ENCODE data around the gene TEAD4.

DNA sequence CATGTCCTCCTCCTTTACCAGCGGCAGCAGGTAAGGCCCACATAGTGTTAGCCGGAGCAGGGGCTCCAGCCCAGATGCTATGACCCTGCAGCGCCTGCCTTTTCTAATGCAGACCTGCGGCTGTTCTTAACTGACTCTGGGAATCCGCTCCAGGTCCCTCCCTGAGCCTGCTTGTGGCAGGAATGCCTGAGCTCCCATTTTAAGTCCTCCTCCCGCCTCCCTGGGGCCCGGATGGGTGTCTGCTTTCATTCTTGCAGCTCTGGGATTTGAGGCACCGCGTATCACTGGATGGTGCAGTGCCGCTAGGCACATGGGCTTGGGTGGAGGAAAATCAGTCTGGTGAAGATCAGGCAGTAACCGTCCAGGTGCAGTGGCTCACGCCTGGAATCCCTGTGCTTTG, 125.5 kb downstream of the TEAD4 start:
- TF ChIP-seq, protein P1, sequence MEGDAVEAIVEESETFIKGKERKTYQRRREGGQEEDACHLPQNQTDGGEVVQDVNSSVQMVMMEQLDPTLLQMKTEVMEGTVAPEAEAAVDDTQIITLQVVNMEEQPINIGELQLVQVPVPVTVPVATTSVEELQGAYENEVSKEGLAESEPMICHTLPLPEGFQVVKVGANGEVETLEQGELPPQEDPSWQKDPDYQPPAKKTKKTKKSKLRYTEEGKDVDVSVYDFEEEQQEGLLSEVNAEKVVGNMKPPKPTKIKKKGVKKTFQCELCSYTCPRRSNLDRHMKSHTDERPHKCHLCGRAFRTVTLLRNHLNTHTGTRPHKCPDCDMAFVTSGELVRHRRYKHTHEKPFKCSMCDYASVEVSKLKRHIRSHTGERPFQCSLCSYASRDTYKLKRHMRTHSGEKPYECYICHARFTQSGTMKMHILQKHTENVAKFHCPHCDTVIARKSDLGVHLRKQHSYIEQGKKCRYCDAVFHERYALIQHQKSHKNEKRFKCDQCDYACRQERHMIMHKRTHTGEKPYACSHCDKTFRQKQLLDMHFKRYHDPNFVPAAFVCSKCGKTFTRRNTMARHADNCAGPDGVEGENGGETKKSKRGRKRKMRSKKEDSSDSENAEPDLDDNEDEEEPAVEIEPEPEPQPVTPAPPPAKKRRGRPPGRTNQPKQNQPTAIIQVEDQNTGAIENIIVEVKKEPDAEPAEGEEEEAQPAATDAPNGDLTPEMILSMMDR (conservative IDR thresholded peaks at IDR 0.05 in 1 of 2, IDR thresholded peaks at IDR 0.05 in 1 of 2; ENCODE audit: extremely low read depth in 1 of 2, insufficient read depth in 1 of 2, low read depth in 1 of 2, low read length in 2 of 2): no peak
- TF ChIP-seq EZH2 (IDR thresholded peaks at IDR 0.05; ENCODE audit: borderline replicate concordance, low read length): no peak

All from mammary epithelial cell (primary cell).